ENCODE data around the gene NANOS1. TPM values are rescaled to one million over a fixed set of nuclear protein-coding genes. Genes with fewer than 3 reads are reported as not detected.

The NANOS1 gene
- total and polyA plus RNA-seq, 2 experiments from 2014 or later = 1.6 to 2.9 TPM

DNA sequence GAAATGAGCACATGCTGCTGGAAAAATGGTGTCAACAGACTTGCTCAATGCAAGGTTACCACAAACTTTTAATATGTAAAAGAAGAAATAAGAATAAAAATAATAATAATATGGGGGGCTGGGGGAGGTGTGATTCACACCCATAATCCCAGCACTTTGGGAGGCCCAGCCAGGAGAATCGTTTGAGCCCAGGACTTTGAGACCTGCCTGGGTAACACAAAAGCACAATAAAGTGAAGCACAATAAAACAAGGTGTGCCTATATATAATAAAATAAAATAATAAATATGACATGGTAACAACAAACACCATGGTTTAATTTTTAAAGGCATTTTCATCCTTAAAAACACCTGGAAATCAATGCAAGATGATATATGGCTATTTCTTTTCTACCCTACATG is 26.0 kb downstream of the NANOS1 start:
- ATAC-seq = no peak

More for the DNA sequence above, 26.0 kb downstream of the NANOS1 start:
- H2AFZ ChIP-seq = no peak overlapping the region
- DNase-seq (ENCODE audit: low spot score) = no peak
- H3K9me3 Mint-ChIP-seq = no peaks in the 10 kb centered on the region
- peaks cover 98% of the 10 kb centered on the region for H3K36me3 Mint-ChIP-seq (ENCODE audit: low read depth)
- peaks cover 97% of the 10 kb centered on the region for H3K36me3 ChIP-seq (ENCODE audit: insufficient read depth)
- H3K79me2 ChIP-seq (replicated peaks; ENCODE audit: insufficient read depth) = peaks cover 99% of the 10 kb centered on the region
- H3K4me3 Mint-ChIP-seq = no peak overlapping the region
- no peak overlapping the region for H3K27ac Mint-ChIP-seq
- H3K4me2 ChIP-seq = no peak overlapping the region
- H3K27me3 ChIP-seq (ENCODE audit: insufficient read depth) = no peaks in the 10 kb centered on the region
- peaks cover 19% of the 10 kb centered on the region; the same call in 1 of the 2 replicates for H3F3A ChIP-seq (replicated peaks; ENCODE audit: low read depth)
- H3K4me1 ChIP-seq (ENCODE audit: insufficient read depth) = no peaks in the 10 kb centered on the region
- H3K27ac ChIP-seq (ENCODE audit: low read depth) = no peak overlapping the region; the same call in 1 of the 2 replicates
- TF ChIP-seq NANOG (IDR thresholded peaks at IDR 0.05; ENCODE audit: borderline replicate concordance) = no peak
- TF ChIP-seq POLR2AphosphoS5 (IDR thresholded peaks at IDR 0.05; ENCODE audit: low read depth) = no peak
- TF ChIP-seq, protein P1, sequence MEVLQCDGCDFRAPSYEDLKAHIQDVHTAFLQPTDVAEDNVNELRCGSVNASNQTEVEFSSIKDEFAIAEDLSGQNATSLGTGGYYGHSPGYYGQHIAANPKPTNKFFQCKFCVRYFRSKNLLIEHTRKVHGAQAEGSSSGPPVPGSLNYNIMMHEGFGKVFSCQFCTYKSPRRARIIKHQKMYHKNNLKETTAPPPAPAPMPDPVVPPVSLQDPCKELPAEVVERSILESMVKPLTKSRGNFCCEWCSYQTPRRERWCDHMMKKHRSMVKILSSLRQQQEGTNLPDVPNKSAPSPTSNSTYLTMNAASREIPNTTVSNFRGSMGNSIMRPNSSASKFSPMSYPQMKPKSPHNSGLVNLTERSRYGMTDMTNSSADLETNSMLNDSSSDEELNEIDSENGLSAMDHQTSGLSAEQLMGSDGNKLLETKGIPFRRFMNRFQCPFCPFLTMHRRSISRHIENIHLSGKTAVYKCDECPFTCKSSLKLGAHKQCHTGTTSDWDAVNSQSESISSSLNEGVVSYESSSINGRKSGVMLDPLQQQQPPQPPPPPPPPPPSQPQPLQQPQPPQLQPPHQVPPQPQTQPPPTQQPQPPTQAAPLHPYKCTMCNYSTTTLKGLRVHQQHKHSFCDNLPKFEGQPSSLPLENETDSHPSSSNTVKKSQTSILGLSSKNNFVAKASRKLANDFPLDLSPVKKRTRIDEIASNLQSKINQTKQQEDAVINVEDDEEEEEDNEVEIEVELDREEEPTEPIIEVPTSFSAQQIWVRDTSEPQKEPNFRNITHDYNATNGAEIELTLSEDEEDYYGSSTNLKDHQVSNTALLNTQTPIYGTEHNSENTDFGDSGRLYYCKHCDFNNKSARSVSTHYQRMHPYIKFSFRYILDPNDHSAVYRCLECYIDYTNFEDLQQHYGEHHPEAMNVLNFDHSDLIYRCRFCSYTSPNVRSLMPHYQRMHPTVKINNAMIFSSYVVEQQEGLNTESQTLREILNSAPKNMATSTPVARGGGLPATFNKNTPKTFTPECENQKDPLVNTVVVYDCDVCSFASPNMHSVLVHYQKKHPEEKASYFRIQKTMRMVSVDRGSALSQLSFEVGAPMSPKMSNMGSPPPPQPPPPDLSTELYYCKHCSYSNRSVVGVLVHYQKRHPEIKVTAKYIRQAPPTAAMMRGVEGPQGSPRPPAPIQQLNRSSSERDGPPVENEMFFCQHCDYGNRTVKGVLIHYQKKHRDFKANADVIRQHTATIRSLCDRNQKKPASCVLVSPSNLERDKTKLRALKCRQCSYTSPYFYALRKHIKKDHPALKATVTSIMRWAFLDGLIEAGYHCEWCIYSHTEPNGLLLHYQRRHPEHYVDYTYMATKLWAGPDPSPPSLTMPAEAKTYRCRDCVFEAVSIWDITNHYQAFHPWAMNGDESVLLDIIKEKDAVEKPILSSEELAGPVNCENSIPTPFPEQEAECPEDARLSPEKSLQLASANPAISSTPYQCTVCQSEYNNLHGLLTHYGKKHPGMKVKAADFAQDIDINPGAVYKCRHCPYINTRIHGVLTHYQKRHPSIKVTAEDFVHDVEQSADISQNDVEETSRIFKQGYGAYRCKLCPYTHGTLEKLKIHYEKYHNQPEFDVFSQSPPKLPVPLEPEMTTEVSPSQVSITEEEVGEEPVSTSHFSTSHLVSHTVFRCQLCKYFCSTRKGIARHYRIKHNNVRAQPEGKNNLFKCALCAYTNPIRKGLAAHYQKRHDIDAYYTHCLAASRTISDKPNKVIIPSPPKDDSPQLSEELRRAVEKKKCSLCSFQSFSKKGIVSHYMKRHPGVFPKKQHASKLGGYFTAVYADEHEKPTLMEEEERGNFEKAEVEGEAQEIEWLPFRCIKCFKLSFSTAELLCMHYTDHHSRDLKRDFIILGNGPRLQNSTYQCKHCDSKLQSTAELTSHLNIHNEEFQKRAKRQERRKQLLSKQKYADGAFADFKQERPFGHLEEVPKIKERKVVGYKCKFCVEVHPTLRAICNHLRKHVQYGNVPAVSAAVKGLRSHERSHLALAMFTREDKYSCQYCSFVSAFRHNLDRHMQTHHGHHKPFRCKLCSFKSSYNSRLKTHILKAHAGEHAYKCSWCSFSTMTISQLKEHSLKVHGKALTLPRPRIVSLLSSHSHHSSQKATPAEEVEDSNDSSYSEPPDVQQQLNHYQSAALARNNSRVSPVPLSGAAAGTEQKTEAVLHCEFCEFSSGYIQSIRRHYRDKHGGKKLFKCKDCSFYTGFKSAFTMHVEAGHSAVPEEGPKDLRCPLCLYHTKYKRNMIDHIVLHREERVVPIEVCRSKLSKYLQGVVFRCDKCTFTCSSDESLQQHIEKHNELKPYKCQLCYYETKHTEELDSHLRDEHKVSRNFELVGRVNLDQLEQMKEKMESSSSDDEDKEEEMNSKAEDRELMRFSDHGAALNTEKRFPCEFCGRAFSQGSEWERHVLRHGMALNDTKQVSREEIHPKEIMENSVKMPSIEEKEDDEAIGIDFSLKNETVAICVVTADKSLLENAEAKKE (CRISPR knock-in tag; IDR thresholded peaks at IDR 0.05) = no peak
- H3K27me3 Mint-ChIP-seq (ENCODE audit: insufficient read depth, low read depth, poor library complexity) = no peaks in the 10 kb centered on the region
- no peaks in the 10 kb centered on the region for H3K4me1 Mint-ChIP-seq
- H4K20me1 ChIP-seq (replicated peaks; ENCODE audit: insufficient read depth) = peaks cover 53% of the 10 kb centered on the region
- no peak overlapping the region for H3K4me3 ChIP-seq
- H3K9me2 ChIP-seq (ENCODE audit: insufficient read depth) = no peaks in the 10 kb centered on the region

Data from GM23338 (cell line).